NCI-H1092 (cell line): ENCODE results near the gene MPHOSPH9.

Experiments
- DNase-seq: peaks from one replicate; lab custom pipeline; 2025; lab: John Stamatoyannopoulos, UW

The MPHOSPH9 gene

DNA sequence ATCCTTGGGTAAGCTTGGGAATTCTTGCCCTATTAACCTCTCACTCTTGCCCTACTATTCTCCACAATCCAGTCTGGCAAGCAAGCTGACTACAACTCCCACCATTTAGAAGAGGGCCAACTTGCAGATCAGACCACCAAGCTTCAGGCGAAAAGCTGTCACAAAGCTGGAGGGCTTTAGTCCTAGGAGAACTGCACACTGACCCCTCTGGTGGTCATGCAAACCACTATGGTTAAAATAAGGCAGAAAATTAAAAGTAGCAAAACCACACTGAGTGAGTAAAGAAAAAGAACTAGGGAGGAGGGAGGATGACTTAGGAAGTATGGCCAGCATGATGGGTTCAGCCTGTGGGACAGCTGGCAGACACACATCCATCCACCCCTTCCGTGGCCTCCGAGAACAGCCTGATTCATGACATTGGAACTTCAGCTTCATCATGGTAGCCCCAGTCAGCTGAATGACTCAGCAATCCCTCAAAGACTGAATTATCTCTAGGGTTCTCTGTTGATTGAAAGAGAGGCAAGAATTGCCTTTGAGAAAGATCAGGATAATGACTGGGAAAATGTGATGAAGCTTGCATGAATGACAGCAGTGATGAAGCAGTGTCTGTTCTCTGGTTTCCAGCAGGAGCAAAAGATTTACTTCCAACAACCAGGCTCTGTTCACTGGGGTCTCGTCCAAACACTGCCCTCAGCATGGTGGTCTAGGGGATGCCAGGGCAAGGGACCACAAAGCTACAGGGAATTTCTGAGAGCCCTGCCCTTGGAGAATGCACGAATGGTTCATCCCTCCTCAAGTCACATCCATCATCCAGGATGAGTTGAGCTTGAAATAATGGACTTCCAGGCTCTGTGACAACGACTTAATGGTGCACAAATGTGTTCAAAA, 106.4 kb downstream of the MPHOSPH9 start:
- no peak for DNase-seq

DNA sequence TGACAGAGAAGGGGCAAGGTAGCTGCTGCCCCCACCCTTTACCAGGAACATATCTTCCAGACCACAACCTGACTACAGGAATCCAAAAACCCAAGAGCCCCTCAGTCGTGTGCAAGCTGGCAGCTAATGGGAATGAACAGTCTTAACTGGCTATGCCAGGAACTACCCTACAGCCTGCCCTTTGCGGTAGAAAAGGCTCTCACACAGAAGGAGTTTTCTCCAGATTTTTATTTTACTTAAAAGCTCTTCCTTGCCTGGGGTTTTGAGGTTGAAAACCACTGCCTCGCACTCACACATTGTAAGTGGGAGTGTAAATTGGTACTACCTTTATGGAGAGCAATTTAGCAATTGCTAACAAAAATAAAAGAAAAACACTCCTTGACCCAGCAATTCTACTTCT, 110.3 kb downstream of the MPHOSPH9 start:
- no peak for DNase-seq

DNA sequence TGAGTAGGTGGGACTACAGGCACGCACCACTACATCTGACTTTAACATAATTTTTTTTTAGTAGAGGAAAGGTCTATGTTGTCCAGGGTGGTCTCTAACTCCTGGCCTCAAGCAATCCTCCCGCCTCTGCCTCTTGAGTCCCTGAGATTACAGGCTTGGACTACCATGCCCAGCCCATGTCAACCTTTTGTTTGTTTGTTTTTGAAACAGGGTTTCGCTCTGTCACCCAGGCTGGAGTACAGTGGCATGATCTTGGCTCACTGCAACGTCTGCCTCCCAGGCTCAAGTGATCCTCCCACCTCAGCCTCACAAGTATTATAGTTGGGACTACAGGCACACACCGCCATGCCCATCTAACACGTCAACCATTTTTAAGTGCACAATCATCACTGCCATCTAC, 111.3 kb downstream of the MPHOSPH9 start:
- no peak for DNase-seq

DNA sequence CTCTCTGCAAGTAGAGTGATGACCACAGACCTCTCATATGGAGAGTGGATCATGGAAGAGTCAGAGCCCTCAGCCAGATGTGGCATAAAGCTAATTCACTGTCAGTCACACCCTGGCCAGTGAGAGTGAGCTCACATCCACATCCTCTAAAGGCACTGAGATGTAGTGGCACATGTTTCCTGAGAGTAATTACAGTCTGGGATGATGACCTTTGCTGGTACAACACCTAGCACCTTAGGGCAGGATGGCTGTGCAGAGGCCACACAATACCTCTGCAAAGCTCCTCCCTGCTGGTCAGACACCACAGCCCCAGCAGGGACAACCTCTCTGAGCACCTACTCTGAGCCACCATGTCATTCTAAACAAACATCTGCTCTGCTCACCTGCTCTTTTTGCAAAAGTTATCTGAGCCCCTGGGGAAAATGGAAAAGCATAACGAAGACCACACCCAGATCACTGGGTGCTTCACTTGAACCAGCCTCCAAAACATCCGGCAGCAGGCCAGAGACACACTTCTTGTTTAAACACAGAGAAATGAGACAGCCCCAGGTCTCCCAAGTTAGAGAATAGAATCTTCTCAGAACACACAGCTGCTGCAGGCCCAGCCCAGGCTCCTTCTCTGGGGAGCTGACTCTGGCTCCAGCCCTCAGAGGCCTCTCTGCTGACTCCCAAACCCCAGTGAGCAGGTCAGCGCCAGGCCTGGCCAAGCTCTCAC, 112.3 kb downstream of the MPHOSPH9 start:
- DNase-seq: no peak

GRCh38 chr12:123119808-123120207, 113.1 kb downstream of the MPHOSPH9 start:
- DNase-seq: no peak

GRCh38 chr12:123118497-123118896, 114.4 kb downstream of the MPHOSPH9 start:
- DNase-seq: no peak

- no peak for DNase-seq
Measured at GRCh38 chr12:123115409-123116121, 117.4 kb downstream of the MPHOSPH9 start.

- DNase-seq: no peak
Measured at GRCh38 chr12:123114304-123115083, 118.4 kb downstream of the MPHOSPH9 start.

GRCh38 chr12:123113026-123113425, 119.9 kb downstream of the MPHOSPH9 start:
- DNase-seq: no peak

DNA sequence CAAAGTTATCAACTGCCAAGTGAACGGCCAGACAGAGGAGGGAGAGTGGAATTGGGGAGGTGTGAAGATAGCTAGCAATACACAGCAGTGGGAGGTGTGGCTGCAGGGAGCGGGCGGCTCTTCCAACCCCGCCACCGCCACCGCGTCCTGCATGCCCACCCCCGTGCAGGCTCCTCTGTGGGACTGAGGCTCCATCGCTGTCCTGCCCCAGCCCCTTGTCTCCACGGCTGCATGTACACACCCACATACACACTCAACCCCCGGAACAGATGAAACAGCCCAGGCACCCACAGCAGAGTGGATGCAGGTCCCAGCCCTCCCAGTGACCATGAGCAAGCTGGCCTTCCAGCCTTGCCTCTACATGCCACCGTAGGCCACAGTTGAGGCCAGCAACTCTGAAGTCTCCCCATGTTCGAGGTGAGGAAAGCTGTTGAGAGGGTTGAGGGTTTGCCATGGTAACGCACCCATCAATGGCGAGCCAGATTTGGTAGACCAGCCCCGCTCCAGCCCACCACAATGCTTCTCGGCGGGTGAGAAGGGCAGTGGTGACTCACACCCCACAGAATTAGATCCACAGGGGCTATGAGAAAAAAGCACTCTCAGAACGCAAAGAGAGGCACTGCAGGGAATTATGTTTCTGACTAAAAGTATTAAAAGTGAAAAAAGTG, 121.3 kb downstream of the MPHOSPH9 start:
- DNase-seq: no peak

GRCh38 chr12:123109319-123109772, 123.6 kb downstream of the MPHOSPH9 start:
- DNase-seq: no peak

DNA sequence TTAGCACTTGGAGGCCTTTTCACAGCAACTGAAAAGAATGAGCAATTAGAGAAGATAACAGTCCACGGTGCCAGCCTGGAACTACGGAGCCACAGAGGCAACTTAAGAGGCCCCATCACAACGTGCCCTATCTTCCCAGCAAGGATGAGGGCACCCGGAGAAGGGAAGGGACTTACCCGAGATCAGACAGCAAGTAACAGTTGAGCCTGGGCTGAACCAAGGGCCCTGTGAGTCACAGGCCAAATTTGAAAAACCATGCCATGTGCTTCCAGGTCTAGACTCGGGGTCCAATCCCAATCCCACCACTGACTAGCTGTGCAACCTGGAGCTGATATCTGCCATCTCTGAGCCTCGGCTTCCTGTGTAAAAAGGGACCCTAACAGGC, 124.3 kb downstream of the MPHOSPH9 start:
- no peak for DNase-seq

DNA sequence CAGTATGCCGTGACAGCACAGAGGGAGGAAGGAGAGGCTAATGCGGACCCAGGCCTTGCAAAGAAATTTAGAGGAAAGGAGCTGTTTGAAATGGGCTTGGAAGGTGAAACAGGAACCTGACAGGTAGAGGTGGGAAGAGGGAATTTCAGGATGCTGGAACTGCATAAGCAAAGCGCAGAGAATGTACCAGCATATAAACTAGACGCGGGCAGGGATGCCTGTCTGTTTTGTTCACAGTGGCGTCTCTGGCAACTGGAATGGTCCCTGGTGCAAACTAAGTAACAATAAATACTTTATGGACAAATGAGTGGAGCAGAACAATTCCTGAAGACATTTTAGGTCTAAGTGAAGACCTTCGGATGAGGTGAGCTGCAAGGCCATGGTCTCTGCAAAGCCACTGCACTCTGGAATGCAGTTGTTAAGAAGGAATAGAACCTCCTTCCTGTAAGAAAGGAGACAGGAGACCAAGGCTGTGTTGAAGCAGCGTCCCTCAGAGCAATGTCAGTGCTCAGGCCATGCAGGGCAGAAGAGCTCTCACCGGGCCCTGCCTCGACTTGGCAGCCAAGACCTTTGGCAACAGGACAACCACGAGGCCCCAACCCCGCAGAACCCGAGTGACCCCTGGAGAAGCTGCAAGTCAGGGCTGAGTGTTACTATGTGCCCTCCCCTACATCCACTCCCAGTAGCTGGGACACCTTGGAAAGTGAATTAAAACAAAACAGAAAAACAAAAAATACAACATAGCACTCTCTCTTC, 124.8 kb downstream of the MPHOSPH9 start:
- DNase-seq: no peak

DNA sequence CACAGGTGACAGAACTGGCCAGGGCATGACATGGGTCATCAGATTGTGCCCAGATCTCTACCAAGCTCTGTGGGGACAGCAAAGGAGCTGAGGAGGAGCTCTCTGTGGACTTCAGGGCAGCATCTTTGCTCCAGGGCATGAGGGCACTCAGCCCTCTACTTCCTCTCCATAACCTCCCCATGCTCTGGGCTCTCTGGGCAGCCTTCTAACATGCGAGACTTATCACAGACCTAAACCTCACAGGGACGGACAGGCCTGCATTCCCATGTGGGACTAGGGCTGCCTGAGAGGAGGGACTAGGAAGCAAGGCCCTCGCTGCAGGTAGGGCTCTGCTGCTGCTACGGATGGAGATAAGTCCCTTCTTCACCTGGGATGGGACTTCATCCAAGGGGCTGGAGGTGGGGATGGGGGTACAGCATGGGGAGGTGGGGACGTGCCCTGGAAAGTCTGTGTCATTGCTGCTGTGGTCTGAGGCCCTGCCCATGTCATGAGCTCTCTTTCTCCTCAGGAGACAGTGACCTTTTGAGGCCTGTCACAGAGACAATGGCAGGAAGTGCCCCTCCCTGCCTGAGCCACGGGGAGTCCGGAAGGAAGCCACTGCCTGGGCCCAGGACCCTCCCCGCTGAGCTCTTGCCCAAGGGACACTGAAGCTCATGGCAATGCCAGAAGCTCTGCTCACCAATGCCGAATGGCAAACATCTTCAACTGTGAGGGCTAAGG, 126.1 kb downstream of the MPHOSPH9 start:
- DNase-seq: no peak

DNA sequence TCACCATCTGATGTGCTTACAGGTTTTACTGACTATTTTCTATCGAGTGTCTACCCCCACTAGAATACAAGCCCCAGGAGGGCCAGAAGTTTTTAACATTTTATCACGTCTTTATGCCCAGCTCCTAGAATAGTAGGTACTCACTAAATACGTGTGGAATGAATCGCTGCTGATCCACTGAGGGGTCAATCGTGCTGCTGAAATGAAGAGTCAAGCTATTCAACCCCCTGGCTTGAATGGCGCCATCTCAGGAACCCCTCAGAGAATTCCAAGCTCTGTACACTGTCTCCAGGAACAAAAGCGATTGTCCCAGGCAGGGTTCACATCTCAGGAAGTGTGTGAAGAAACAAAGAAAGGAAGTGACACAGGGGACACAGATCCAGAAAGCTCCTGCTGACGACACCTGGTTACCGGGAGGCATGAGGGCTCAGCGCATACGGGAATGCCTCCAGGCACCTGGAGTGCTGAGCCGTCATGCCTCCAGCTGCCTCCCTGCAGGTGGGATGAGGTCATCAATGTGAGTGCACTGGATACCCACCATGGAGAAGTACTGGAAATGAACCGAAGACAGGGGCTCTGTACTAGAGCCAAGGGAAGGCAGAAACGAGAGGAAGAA, 127.6 kb downstream of the MPHOSPH9 start:
- DNase-seq: no peak

DNA sequence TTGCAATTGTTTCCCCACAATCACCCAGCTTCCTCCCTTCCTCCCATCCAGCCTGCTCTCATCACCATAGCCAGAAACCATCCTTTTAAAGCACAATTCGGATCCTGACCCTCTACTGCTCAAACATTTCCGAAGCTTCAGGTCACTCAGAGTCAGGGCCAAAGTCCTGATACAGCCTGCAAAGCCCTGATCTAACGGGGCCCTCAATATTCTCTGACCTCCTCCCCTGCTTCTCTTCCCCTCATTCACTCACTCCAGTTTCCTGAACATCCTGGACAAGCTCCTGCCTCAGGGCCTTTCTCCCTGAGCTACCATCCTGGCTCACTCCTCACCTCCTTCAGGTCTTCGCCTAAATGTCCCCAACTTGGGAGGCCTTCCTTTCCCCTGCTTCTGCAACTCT, 128.1 kb downstream of the MPHOSPH9 start:
- no peak for DNase-seq
